K562 (cell line): Measurements from ENCODE around the gene TTLL9. TPM values are rescaled to one million over a fixed set of nuclear protein-coding genes. Genes with fewer than 3 reads are reported as not detected.

Experiments used
- ATAC-seq: fragments of 200-7000 bp; cut with Tn5 transposase; 3 replicates; pipeline ENCODE4 v1.9.1; 2020; ENCODE audit warnings: moderate library complexity
- BruUV-seq: library from RNA; stranded (reverse); fragments of 400-500 nt; replicated peaks from 2 replicates; lab custom pipeline; 2021; lab: Mats Ljungman, UMichigan
- CTCF ChIA-PET: fragments of 300-600 bp; formaldehyde crosslinking; extraction: SDS; loops from one replicate; lab custom pipeline; 2021; ENCODE audit warnings: low intra/inter-chr PET ratio; lab: Yijun Ruan, JAX
- POLR2A ChIA-PET: fragments of 300-600, 350-650 bp; sonication (Branson Sonifier 250); formaldehyde crosslinking; extraction: SDS; loops from one replicate; lab custom pipeline; 2021; ENCODE audit warnings: antibody characterized with exemption, inconsistent platforms; lab: Yijun Ruan, JAX
- DNase-seq, 4 experiments: peaks; one replicate each; pipeline versions ENCODE4 v3.0.0 to v3.0.0-alpha.2; 2011 to 2018; ENCODE audit warnings: low spot score in 3 of 4, mixed read lengths in 3 of 4; ENCODE audit errors: extremely low read depth in 1 of 4
- FAIRE-seq: peaks from 2 replicates; lab custom pipeline; 2011; peaks lifted over from hg19 to GRCh38; lab: Jason Lieb, UNC
- H2AFZ ChIP-seq: 2 replicates; pipeline ENCODE4 v1.6.0; 2011; ENCODE audit warnings: low read depth, low read length, control low read depth, inconsistent platforms
- H3K27ac ChIP-seq: fragments of 200-600 bp; 3 replicates; pipeline ENCODE4 v1.8.0; 2011; ENCODE audit warnings: low read depth, mild to moderate bottlenecking, control low read depth, inconsistent platforms, low read length, moderate library complexity, mixed read lengths; ENCODE audit errors: extremely low read depth
- H3K27me3 ChIP-seq, 2 experiments: fragments of 300-600 bp in 1 of 2; 2 replicates in 1 of 2; 3 replicates in 1 of 2; pipeline versions ENCODE4 v1.6.0 to v1.8.0; 2011; ENCODE audit warnings: inconsistent platforms in 2 of 2, low read length in 2 of 2, mild to moderate bottlenecking in 1 of 2, mixed read lengths in 1 of 2, moderate library complexity in 1 of 2; ENCODE audit not compliant: control insufficient read depth in 2 of 2, insufficient read depth in 2 of 2
- H3K36me3 ChIP-seq: fragments of 300-600 bp; 3 replicates; pipeline ENCODE4 v1.8.0; 2011; ENCODE audit warnings: mild to moderate bottlenecking, low read length, inconsistent platforms; ENCODE audit not compliant: control insufficient read depth, insufficient read depth
- H3K4me1 ChIP-seq, 2 experiments: fragments of 200-600 bp in 1 of 2; replicated peaks in 1 of 2; 2 replicates in 1 of 2; 3 replicates in 1 of 2; pipeline versions ENCODE4 v1.5.1 to v1.8.0; 2011; ENCODE audit warnings: inconsistent platforms in 2 of 2, low read length in 2 of 2, mild to moderate bottlenecking in 1 of 2, mixed read lengths in 1 of 2, moderate library complexity in 1 of 2; ENCODE audit not compliant: control insufficient read depth in 2 of 2, insufficient read depth in 2 of 2
- H3K4me2 ChIP-seq: 2 replicates; pipeline ENCODE4 v1.6.1; 2011; ENCODE audit warnings: low read length, control low read depth, inconsistent platforms, mixed read lengths; ENCODE audit not compliant: insufficient read depth
- H3K4me3 ChIP-seq: fragments of 200-600 bp; sonication (generic), shearing (Covaris generic); 2 replicates; pipeline ENCODE4 v1.5.1; 2016; ENCODE audit warnings: control low read depth, inconsistent platforms
- H3K79me2 ChIP-seq: fragments of 200-600 bp; 3 replicates; pipeline ENCODE4 v1.8.0; 2011; ENCODE audit warnings: low read length, inconsistent platforms; ENCODE audit not compliant: control insufficient read depth, insufficient read depth
- H3K9ac ChIP-seq, 2 experiments: 2 replicates each; pipeline versions ENCODE4 v1.6.0 to v1.6.1; 2011; ENCODE audit warnings: low read depth in 2 of 2, low read length in 2 of 2, control low read depth in 1 of 2, inconsistent platforms in 1 of 2, mild to moderate bottlenecking in 1 of 2, mixed read lengths in 1 of 2; ENCODE audit not compliant: insufficient read depth in 1 of 2
- H3K9me1 ChIP-seq: one replicate; pipeline ENCODE4 v1.6.0; 2011; ENCODE audit warnings: inconsistent platforms, mild to moderate bottlenecking, low read length, moderate library complexity; ENCODE audit not compliant: control insufficient read depth, insufficient read depth
- H3K9me3 ChIP-seq: replicated peaks from 2 replicates; pipeline ENCODE4 v1.5.1; 2011; ENCODE audit warnings: low read depth, low read length, inconsistent platforms; ENCODE audit not compliant: control insufficient read depth, insufficient read depth
- H4K20me1 ChIP-seq: replicated peaks from 2 replicates; pipeline ENCODE4 v1.6.1; 2011; ENCODE audit warnings: low read length, inconsistent platforms, mixed read lengths; ENCODE audit not compliant: control insufficient read depth, insufficient read depth
- ZBTB33 ChIP-seq: sonication (generic); formaldehyde crosslinking; IDR thresholded peaks from 2 replicates; pipeline ENCODE4 v1.8.1; 2023; ENCODE audit warnings: mild to moderate bottlenecking, missing genetic modification reagents
- ZKSCAN8 ChIP-seq: fragments of 200-800 bp; sonication (Bioruptor generic); IDR thresholded peaks from 2 replicates; pipeline ENCODE4 v1.6.1; 2016; ENCODE audit warnings: missing genetic modification characterization, missing compliant biosample characterization
- WGBS: fragments of 100-300 bp; shearing (Covaris generic); methylation state at CpG from one replicate; pipeline ENCODE4 v1.1.6; 2016; ENCODE audit warnings: low coverage, mixed read lengths; ENCODE audit not compliant: insufficient coverage; ENCODE audit errors: missing lambda C conversion rate; 5-methylcytosine and 5-hydroxymethylcytosine counted together
- in situ Hi-C: fragments of 300-500 bp; cut with MboI; formaldehyde crosslinking; loops from 4 replicates; pipeline ENCODE4 v1.15.0; 2018; ENCODE audit warnings: inconsistent platforms, mixed read lengths
- intact Hi-C: fragments of 100-400 bp; cut with micrococcal nuclease; formaldehyde crosslinking; loops from 2 replicates; pipeline ENCODE4 v1.14.2; 2022
- polyA plus RNA-seq, 8 experiments: library from polyadenylated mRNA; depleted of rRNA in 4 of 8; stranded (reverse) in 5 of 8; unstranded in 3 of 8; fragments of >200 nt; fragmentation: Nextera tagmentation in 2 of 8; fragmentation: Illumina TruSeq in 1 of 8; extraction: Ambion mirVana in 2 of 8; extraction: Trizol in 1 of 8; gene quantifications; 2 replicates each; pipeline versions ENCODE4 v1.2.1 to v1.2.3, GENCODE V29; 2011 to 2014; ENCODE audit warnings: inconsistent platforms in 1 of 8, missing spikeins in 1 of 8
- total RNA-seq, 7 experiments: library from RNA; depleted of rRNA in 6 of 7; stranded (reverse); fragments of >200 nt in 6 of 7; fragmentation: Illumina TruSeq in 2 of 7; extraction: Trizol in 2 of 7; gene quantifications; 2 replicates each; pipeline versions ENCODE4 v1.2.1 to v1.2.3, GENCODE V29; 2011 to 2021; ENCODE audit warnings: low replicate concordance in 1 of 7

The TTLL9 gene
- total and polyA plus RNA-seq, 9 of the 15 experiments (the other 6 are each of a cell fraction or from before 2014, with no cell fraction given): 0.06 to 0.07 TPM; not detected in 7

GRCh38 chr20:31845300-31845863, 25.1 kb upstream of the TTLL9 start, which contains the start of gene FOXS1:
FOXS1 (minus strand) TSS chr20:31845604; CDS start chr20:31845542, 62 bp downstream.
- H2AFZ ChIP-seq: no peak within 1 kb of the TSS
- no peaks in the 10 kb centered on the region for H3K79me2 ChIP-seq
- ChIA-PET CTCF (interaction anchor here (1.0 to 2.6 kb wide), 3 partner anchors 19 to 23 kb away, joined by 3 to 18 read pairs (median 3); no protein-coding TSS in a partner anchor), POLR2A (interaction anchor here (0.5 to 0.6 kb wide), 2 partner anchors 75 to 148 kb away, joined by 3 to 4 read pairs; no protein-coding TSS in a partner anchor)
- BruUV-seq: no TSS peak
- peaks cover 14% of the 10 kb centered on the region; the same call in 1 of the 2 replicates for H4K20me1 ChIP-seq
- 63% methylated on average over 16 of the region's 21 CpGs for WGBS
- in situ Hi-C loops: loop anchor here (25.0 kb wide), 1 partner anchor 817 kb away; the partner anchor contains the start of gene C20orf203
- no peak within 1 kb of the TSS for H3K4me2 ChIP-seq
- peaks cover 10 to 30% of the 10 kb centered on the region in 2 experiments; a peak in 4 of 5 replicates for H3K27me3 ChIP-seq
- H3K9me3 ChIP-seq: no peaks in the 10 kb centered on the region
- DNase-seq: no peak
- no peak for TF ChIP-seq ZKSCAN8
- peak; percentile 21; the same call in 1 of the 2 replicates for TF ChIP-seq ZBTB33
- TF ChIP-seq, all 486 proteins: peak for 1
- Histone ChIP-seq H3K27ac (no peak within 1 kb of the TSS; the same call in 2 of the 3 replicates), H3K4me3 (no peak within 1 kb of the TSS), H3K4me1 (peaks cover 0 to 47% of the 10 kb centered on the region in 2 experiments; a peak in 3 of 5 replicates), H3K9me1 (no peaks in the 10 kb centered on the region), H3K9ac (peak within 1 kb of the TSS in 1 of 2 experiments; percentile 6; a peak in 1 of 4 replicates), H3K36me3 (no peaks in the 10 kb centered on the region)
- intact Hi-C loops: no loop called here
- ATAC-seq: no peak
- no peak for FAIRE-seq
